ENCODE data around the gene TEX13B. TPM values are rescaled to one million over a fixed set of nuclear protein-coding genes. Genes with fewer than 3 reads are reported as not detected.

Gene TEX13B
- total RNA-seq, 2 donors from 2014 or later = not detected

- H3K4me3 ChIP-seq (ENCODE audit: low read length) = no peak overlapping the region
- no peaks in the 10 kb centered on the region for H3K27me3 Mint-ChIP-seq (ENCODE audit: insufficient read depth)
- H3K4me1 ChIP-seq (ENCODE audit: control insufficient read depth, insufficient read depth, low read length) = no peaks in the 10 kb centered on the region
- TF ChIP-seq, protein P1, sequence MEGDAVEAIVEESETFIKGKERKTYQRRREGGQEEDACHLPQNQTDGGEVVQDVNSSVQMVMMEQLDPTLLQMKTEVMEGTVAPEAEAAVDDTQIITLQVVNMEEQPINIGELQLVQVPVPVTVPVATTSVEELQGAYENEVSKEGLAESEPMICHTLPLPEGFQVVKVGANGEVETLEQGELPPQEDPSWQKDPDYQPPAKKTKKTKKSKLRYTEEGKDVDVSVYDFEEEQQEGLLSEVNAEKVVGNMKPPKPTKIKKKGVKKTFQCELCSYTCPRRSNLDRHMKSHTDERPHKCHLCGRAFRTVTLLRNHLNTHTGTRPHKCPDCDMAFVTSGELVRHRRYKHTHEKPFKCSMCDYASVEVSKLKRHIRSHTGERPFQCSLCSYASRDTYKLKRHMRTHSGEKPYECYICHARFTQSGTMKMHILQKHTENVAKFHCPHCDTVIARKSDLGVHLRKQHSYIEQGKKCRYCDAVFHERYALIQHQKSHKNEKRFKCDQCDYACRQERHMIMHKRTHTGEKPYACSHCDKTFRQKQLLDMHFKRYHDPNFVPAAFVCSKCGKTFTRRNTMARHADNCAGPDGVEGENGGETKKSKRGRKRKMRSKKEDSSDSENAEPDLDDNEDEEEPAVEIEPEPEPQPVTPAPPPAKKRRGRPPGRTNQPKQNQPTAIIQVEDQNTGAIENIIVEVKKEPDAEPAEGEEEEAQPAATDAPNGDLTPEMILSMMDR (conservative IDR thresholded peaks at IDR 0.05) = no peak
- no peaks in the 10 kb centered on the region for H3K9me3 Mint-ChIP-seq
- H3K36me3 Mint-ChIP-seq (ENCODE audit: low read depth) = peaks cover 6% of the 10 kb centered on the region
- H3K27ac ChIP-seq (ENCODE audit: low read depth, low read length) = no peak overlapping the region
- H3K9ac ChIP-seq (ENCODE audit: extremely low read depth, low read length, poor library complexity, severe bottlenecking) = no peak overlapping the region
- DNase-seq = no peak
- no peaks in the 10 kb centered on the region for H3K27me3 ChIP-seq (ENCODE audit: control insufficient read depth, insufficient read depth, low read length, poor library complexity, severe bottlenecking)
- H3K9me3 ChIP-seq (ENCODE audit: control insufficient read depth, low read length) = no peaks in the 10 kb centered on the region
- 91% methylated on average over 4 of the region's 4 CpGs; no CpG with 5 or more reads in 1 of the 2 experiments for WGBS, 2 experiments (ENCODE audit: insufficient coverage in 1 of 2, insufficient read length in 1 of 2)
- H3K4me1 Mint-ChIP-seq = peaks cover 4% of the 10 kb centered on the region
- no peaks in the 10 kb centered on the region for H3K36me3 ChIP-seq (ENCODE audit: control insufficient read depth, insufficient read depth, low read length)
- no peak overlapping the region for H3K27ac Mint-ChIP-seq
- no peak overlapping the region for H3K4me3 Mint-ChIP-seq
These were observed 4.1 kb downstream of the TEX13B start for GRCh38 chrX:107978071-107978470.

DNA sequence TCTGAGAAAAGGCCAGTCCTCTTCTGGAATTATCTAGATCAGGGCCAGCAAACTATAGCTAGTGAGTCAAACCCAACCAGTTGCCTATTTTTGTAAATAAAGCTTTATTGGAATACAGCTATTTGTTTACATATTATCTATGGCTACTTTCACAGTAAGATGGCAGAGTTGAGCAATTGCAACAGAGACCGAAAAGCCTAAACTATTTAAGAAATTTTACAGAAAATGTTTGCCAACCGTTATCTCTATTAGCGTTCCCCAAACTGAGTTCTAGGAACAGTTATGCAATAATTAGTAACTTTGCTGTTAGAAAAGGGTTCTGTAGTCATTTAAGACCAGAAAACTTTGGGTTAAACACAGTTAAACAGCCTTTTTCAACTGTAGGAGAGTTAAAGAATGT, 10.5 kb downstream of the TEX13B start:
- no peaks in the 10 kb centered on the region for H3K27me3 ChIP-seq (ENCODE audit: control insufficient read depth, insufficient read depth, low read length, poor library complexity, severe bottlenecking)
- 100% methylated on average over 2 to 3 of the region's 3 CpGs for WGBS, 2 experiments (ENCODE audit: insufficient coverage in 1 of 2, insufficient read length in 1 of 2)
- no peaks in the 10 kb centered on the region for H3K27me3 Mint-ChIP-seq (ENCODE audit: insufficient read depth)
- peaks cover 2% of the 10 kb centered on the region for H3K36me3 Mint-ChIP-seq (ENCODE audit: low read depth)
- no peak for DNase-seq
- no peaks in the 10 kb centered on the region for H3K9me3 ChIP-seq (ENCODE audit: control insufficient read depth, low read length)
- TF ChIP-seq, protein P1 (conservative IDR thresholded peaks at IDR 0.05) = no peak
- H3K4me3 ChIP-seq (ENCODE audit: low read length) = no peak overlapping the region
- peaks cover 11% of the 10 kb centered on the region for H3K9me3 Mint-ChIP-seq
- no peaks in the 10 kb centered on the region for H3K4me1 Mint-ChIP-seq
- no peak overlapping the region for H3K9ac ChIP-seq (ENCODE audit: extremely low read depth, low read length, poor library complexity, severe bottlenecking)
- no peak overlapping the region for H3K27ac ChIP-seq (ENCODE audit: low read depth, low read length)
- no peaks in the 10 kb centered on the region for H3K4me1 ChIP-seq (ENCODE audit: control insufficient read depth, insufficient read depth, low read length)
- no peak overlapping the region for H3K27ac Mint-ChIP-seq
- no peaks in the 10 kb centered on the region for H3K36me3 ChIP-seq (ENCODE audit: control insufficient read depth, insufficient read depth, low read length)
- H3K4me3 Mint-ChIP-seq = no peak overlapping the region

GRCh38 chrX:107970073-107970472, 12.1 kb downstream of the TEX13B start:
- WGBS, 2 experiments (ENCODE audit: insufficient coverage in 1 of 2, insufficient read length in 1 of 2) = 50% methylated on average over 1 of the region's 2 CpGs; no CpG with 5 or more reads in 1 of the 2 experiments
- no peaks in the 10 kb centered on the region for H3K4me1 ChIP-seq (ENCODE audit: control insufficient read depth, insufficient read depth, low read length)
- H3K4me3 ChIP-seq (ENCODE audit: low read length) = no peak overlapping the region
- Mint-ChIP-seq H3K27me3 (ENCODE audit: insufficient read depth) (no peaks in the 10 kb centered on the region), H3K36me3 (ENCODE audit: low read depth) (no peaks in the 10 kb centered on the region), H3K27ac (no peak overlapping the region), H3K4me3 (no peak overlapping the region), H3K9me3 (peaks cover 11% of the 10 kb centered on the region), H3K4me1 (no peaks in the 10 kb centered on the region)
- H3K27ac ChIP-seq (ENCODE audit: low read depth, low read length) = no peak overlapping the region
- DNase-seq = no peak
- H3K9ac ChIP-seq (ENCODE audit: extremely low read depth, low read length, poor library complexity, severe bottlenecking) = no peak overlapping the region
- H3K9me3 ChIP-seq (ENCODE audit: control insufficient read depth, low read length) = no peaks in the 10 kb centered on the region
- no peaks in the 10 kb centered on the region for H3K36me3 ChIP-seq (ENCODE audit: control insufficient read depth, insufficient read depth, low read length)
- TF ChIP-seq, protein P1 (conservative IDR thresholded peaks at IDR 0.05) = peak; percentile 43
- H3K27me3 ChIP-seq (ENCODE audit: control insufficient read depth, insufficient read depth, low read length, poor library complexity, severe bottlenecking) = no peaks in the 10 kb centered on the region

Measured in endodermal cell (in vitro differentiated cells).